Activated CD4-positive, alpha-beta memory T cell treated with anti-CD3 and anti-CD28 coated beads for 36 hours (primary cell): ENCODE results near the gene PRKCH. TPM values are rescaled to one million over a fixed set of nuclear protein-coding genes. Genes with fewer than 3 reads are reported as not detected.
A peak's percentile ranks its signal among the peaks of the same experiment; 100 is the strongest.

Source experiments
- CTCF ChIA-PET: fragments of 350-600 bp; sonication (Branson Sonifier 250); formaldehyde crosslinking; loops from one replicate; lab custom pipeline; 2021; ENCODE audit warnings: antibody characterized with exemption, inconsistent platforms; lab: Charles Lee
- POLR2A ChIA-PET: fragments of 350-600 bp; sonication (Branson Sonifier 250); formaldehyde crosslinking; loops from one replicate; lab custom pipeline; 2021; ENCODE audit warnings: antibody characterized with exemption; lab: Charles Lee
- DNase-seq: peaks from one replicate; pipeline ENCODE4 v3.0.0-alpha.2; 2020
- H3K27ac Mint-ChIP-seq: one replicate; pipeline ENCODE4 v1.8.0; 2021; ENCODE audit warnings: mixed read lengths
- H3K27me3 Mint-ChIP-seq: one replicate; pipeline ENCODE4 v1.8.0; 2021; ENCODE audit warnings: mixed read lengths
- H3K36me3 Mint-ChIP-seq: one replicate; pipeline ENCODE4 v1.8.0; 2021; ENCODE audit warnings: mixed read lengths
- H3K4me1 Mint-ChIP-seq: one replicate; pipeline ENCODE4 v1.8.0; 2021; ENCODE audit warnings: low read depth, mixed read lengths
- H3K4me3 Mint-ChIP-seq: one replicate; pipeline ENCODE4 v1.8.0; 2021; ENCODE audit warnings: mild to moderate bottlenecking, mixed read lengths
- H3K9me3 Mint-ChIP-seq: one replicate; pipeline ENCODE4 v1.8.0; 2021; ENCODE audit warnings: mixed read lengths
- intact Hi-C: fragments of 100-400 bp; cut with micrococcal nuclease; formaldehyde crosslinking; loops from one replicate; pipeline ENCODE4 v1.15.1; 2023
- total RNA-seq, 2 experiments: library from RNA; stranded (reverse); gene quantifications; one replicate each; pipeline ENCODE4 v1.2.3, GENCODE V29; 2021

Gene PRKCH
- total RNA-seq, 2 experiments from 2014 or later, result 142 to 147 TPM

- DNase-seq, result no peak
- Mint-ChIP-seq H3K4me3 (no peak overlapping the region), H3K9me3 (no peaks in the 10 kb centered on the region), H3K36me3 (peaks cover 49% of the 10 kb centered on the region), H3K27ac (peak overlapping the region; percentile 100), H3K4me1 (peaks cover 88% of the 10 kb centered on the region), H3K27me3 (peaks cover 1% of the 10 kb centered on the region)
- intact Hi-C loops, result no loop called here
- ChIA-PET POLR2A (interaction anchor here (7.2 kb wide), 1 partner anchor 20 kb away, joined by 74 read pairs; no protein-coding TSS in a partner anchor), CTCF (interaction anchor here (1.0 to 1.2 kb wide), 2 partner anchors 10 to 42 kb away, joined by 3 read pairs; no protein-coding TSS in a partner anchor)
Measured at GRCh38 chr14:61481701-61482100, 160.3 kb downstream of the PRKCH start.

- peaks cover 50% of the 10 kb centered on the region for H3K36me3 Mint-ChIP-seq
- H3K4me3 Mint-ChIP-seq, result no peak overlapping the region
- H3K27ac Mint-ChIP-seq, result peak overlapping the region; percentile 80
- no peaks in the 10 kb centered on the region for H3K9me3 Mint-ChIP-seq
- DNase-seq, result no peak
- H3K27me3 Mint-ChIP-seq, result no peaks in the 10 kb centered on the region
- ChIA-PET CTCF (interaction anchor here (1.2 to 1.5 kb wide), 2 partner anchors 10 to 355 kb away, joined by 5 to 6 read pairs; no protein-coding TSS in a partner anchor), POLR2A (interaction anchor here (1.4 kb wide), 1 partner anchor 11 kb away, joined by 5 read pairs; no protein-coding TSS in a partner anchor)
- intact Hi-C loops, result no loop called here
- H3K4me1 Mint-ChIP-seq, result peaks cover 86% of the 10 kb centered on the region
Measured at GRCh38 chr14:61482348-61483206, 161.2 kb downstream of the PRKCH start.

GRCh38 chr14:61483476-61483875, 162.1 kb downstream of the PRKCH start:
- intact Hi-C loops, result no loop called here
- ChIA-PET POLR2A (interaction anchor here (1.4 kb wide), 1 partner anchor 10 kb away, joined by 5 read pairs; no protein-coding TSS in a partner anchor), CTCF (interaction anchor here (0.8 to 1.5 kb wide), 3 partner anchors 8 to 354 kb away, joined by 3 to 6 read pairs (median 5); no protein-coding TSS in a partner anchor)
- Mint-ChIP-seq H3K27ac (peak overlapping the region; percentile 4), H3K4me3 (no peak overlapping the region), H3K9me3 (no peaks in the 10 kb centered on the region), H3K4me1 (peaks cover 81% of the 10 kb centered on the region), H3K36me3 (peaks cover 49% of the 10 kb centered on the region), H3K27me3 (no peaks in the 10 kb centered on the region)
- DNase-seq, result no peak

- peaks cover 79% of the 10 kb centered on the region for H3K4me1 Mint-ChIP-seq
- H3K27ac Mint-ChIP-seq, result peak overlapping the region; percentile 62
Measured at GRCh38 chr14:61484031-61484430, 162.7 kb downstream of the PRKCH start.

GRCh38 chr14:61484826-61485584, 163.6 kb downstream of the PRKCH start:
- no peak for DNase-seq
- peaks cover 77% of the 10 kb centered on the region for H3K4me1 Mint-ChIP-seq
- CTCF ChIA-PET, result interaction anchor here (1.0 to 1.6 kb wide), 2 partner anchors 9 to 14 kb away, joined by 4 to 5 read pairs; no protein-coding TSS in a partner anchor
- H3K27me3 Mint-ChIP-seq, result no peaks in the 10 kb centered on the region
- no peak overlapping the region for H3K4me3 Mint-ChIP-seq
- no peaks in the 10 kb centered on the region for H3K9me3 Mint-ChIP-seq
- POLR2A ChIA-PET, result interaction anchor here (0.6 kb wide), 1 partner anchor 271 kb away, joined by 3 read pairs; no protein-coding TSS in a partner anchor
- peaks cover 57% of the 10 kb centered on the region for H3K36me3 Mint-ChIP-seq
- H3K27ac Mint-ChIP-seq, result peak overlapping the region; percentile 26
- intact Hi-C loops, result no loop called here

More at GRCh38 chr14:61484031-61484430, 162.7 kb downstream of the PRKCH start:
- no peak for DNase-seq
- no peaks in the 10 kb centered on the region for H3K27me3 Mint-ChIP-seq
- CTCF ChIA-PET, result interaction anchor here (0.8 kb wide), 1 partner anchor 8 kb away, joined by 3 read pairs; no protein-coding TSS in a partner anchor
- H3K36me3 Mint-ChIP-seq, result peaks cover 53% of the 10 kb centered on the region
- POLR2A ChIA-PET, result interaction anchor here (0.6 to 1.4 kb wide), 2 partner anchors 9 to 272 kb away, joined by 3 to 5 read pairs; no protein-coding TSS in a partner anchor
- intact Hi-C loops, result no loop called here
- no peaks in the 10 kb centered on the region for H3K9me3 Mint-ChIP-seq
- no peak overlapping the region for H3K4me3 Mint-ChIP-seq

GRCh38 chr14:61485661-61486060, 164.3 kb downstream of the PRKCH start:
- no peak overlapping the region for H3K4me3 Mint-ChIP-seq
- peak overlapping the region; percentile 26 for H3K27ac Mint-ChIP-seq
- H3K9me3 Mint-ChIP-seq, result no peaks in the 10 kb centered on the region
- intact Hi-C loops, result no loop called here
- ChIA-PET POLR2A (no interaction called here), CTCF (interaction anchor here (1.0 to 1.6 kb wide), 2 partner anchors 9 to 13 kb away, joined by 4 to 5 read pairs; no protein-coding TSS in a partner anchor)
- peaks cover 75% of the 10 kb centered on the region for H3K4me1 Mint-ChIP-seq
- peaks cover 61% of the 10 kb centered on the region for H3K36me3 Mint-ChIP-seq
- no peaks in the 10 kb centered on the region for H3K27me3 Mint-ChIP-seq
- no peak for DNase-seq

- no peak overlapping the region for H3K4me3 Mint-ChIP-seq
- ChIA-PET POLR2A (no interaction called here), CTCF (no interaction called here)
- H3K27ac Mint-ChIP-seq, result no peak overlapping the region
- H3K4me1 Mint-ChIP-seq, result peaks cover 62% of the 10 kb centered on the region
- DNase-seq, result no peak
- H3K36me3 Mint-ChIP-seq, result peaks cover 51% of the 10 kb centered on the region
- H3K27me3 Mint-ChIP-seq, result no peaks in the 10 kb centered on the region
- H3K9me3 Mint-ChIP-seq, result no peaks in the 10 kb centered on the region
- intact Hi-C loops, result no loop called here
Measured at GRCh38 chr14:61486930-61487495, 165.6 kb downstream of the PRKCH start.

GRCh38 chr14:61488417-61489401, 167.3 kb downstream of the PRKCH start:
- CTCF ChIA-PET, result interaction anchor here (1.7 kb wide), 1 partner anchor 13 kb away, joined by 7 read pairs; no protein-coding TSS in a partner anchor
- intact Hi-C loops, result no loop called here
- Mint-ChIP-seq H3K36me3 (peaks cover 45% of the 10 kb centered on the region), H3K27ac (peak overlapping the region; percentile 54), H3K4me3 (no peak overlapping the region), H3K27me3 (no peaks in the 10 kb centered on the region), H3K4me1 (peaks cover 48% of the 10 kb centered on the region), H3K9me3 (no peaks in the 10 kb centered on the region)
- POLR2A ChIA-PET, result interaction anchor here (0.6 kb wide), 1 partner anchor 31 kb away, joined by 3 read pairs; no protein-coding TSS in a partner anchor
- DNase-seq, result no peak

- H3K36me3 Mint-ChIP-seq, result peaks cover 41% of the 10 kb centered on the region
- no peak overlapping the region for H3K4me3 Mint-ChIP-seq
- CTCF ChIA-PET, result interaction anchor here (0.9 to 1.7 kb wide), 3 partner anchors 13 to 348 kb away, joined by 3 to 7 read pairs (median 3); no protein-coding TSS in a partner anchor
- no peak for DNase-seq
- no peaks in the 10 kb centered on the region for H3K9me3 Mint-ChIP-seq
- intact Hi-C loops, result no loop called here
- POLR2A ChIA-PET, result no interaction called here
- peak overlapping the region; percentile 54 for H3K27ac Mint-ChIP-seq
- no peaks in the 10 kb centered on the region for H3K27me3 Mint-ChIP-seq
- peaks cover 43% of the 10 kb centered on the region for H3K4me1 Mint-ChIP-seq
Measured at GRCh38 chr14:61489512-61489911, 168.1 kb downstream of the PRKCH start.

- peak overlapping the region; percentile 54 for H3K27ac Mint-ChIP-seq
- CTCF ChIA-PET, result interaction anchor here (0.8 to 1.3 kb wide), 4 partner anchors 9 to 348 kb away, joined by 3 read pairs; no protein-coding TSS in a partner anchor
- peaks cover 45% of the 10 kb centered on the region for H3K4me1 Mint-ChIP-seq
- intact Hi-C loops, result no loop called here
- H3K4me3 Mint-ChIP-seq, result no peak overlapping the region
- no peaks in the 10 kb centered on the region for H3K27me3 Mint-ChIP-seq
- POLR2A ChIA-PET, result interaction anchor here (0.6 kb wide), 1 partner anchor 31 kb away, joined by 4 read pairs; no protein-coding TSS in a partner anchor
- H3K36me3 Mint-ChIP-seq, result peaks cover 42% of the 10 kb centered on the region
- no peaks in the 10 kb centered on the region for H3K9me3 Mint-ChIP-seq
- no peak for DNase-seq
Measured at GRCh38 chr14:61489932-61490331, 168.6 kb downstream of the PRKCH start.
